Vagina (tissue), 2 donors: Measurements from ENCODE around the gene PTPRF.

Experiments used
- POLR2AphosphoS5 ChIP-seq, 2 donors: sonication (generic); formaldehyde crosslinking; IDR thresholded peaks; one replicate each; pipeline ENCODE4 v1.9.0; 2017; ENCODE audit warnings: antibody characterized with exemption in 2 of 2, mild to moderate bottlenecking in 2 of 2, low read depth in 1 of 2; ENCODE audit not compliant: insufficient read depth in 1 of 2
- TF ChIP-seq, protein P1 (sequence below), 3 experiments: fragments of 450-650 bp in 2 of 3; fragments of 200-600 bp in 1 of 3; sonication (generic) in 1 of 3; IDR thresholded peaks; one replicate each; pipeline ENCODE4 v1.5.1; 2017 to 2019; ENCODE audit warnings: antibody characterized with exemption in 3 of 3, mild to moderate bottlenecking in 2 of 3, moderate library complexity in 2 of 3

DNA sequence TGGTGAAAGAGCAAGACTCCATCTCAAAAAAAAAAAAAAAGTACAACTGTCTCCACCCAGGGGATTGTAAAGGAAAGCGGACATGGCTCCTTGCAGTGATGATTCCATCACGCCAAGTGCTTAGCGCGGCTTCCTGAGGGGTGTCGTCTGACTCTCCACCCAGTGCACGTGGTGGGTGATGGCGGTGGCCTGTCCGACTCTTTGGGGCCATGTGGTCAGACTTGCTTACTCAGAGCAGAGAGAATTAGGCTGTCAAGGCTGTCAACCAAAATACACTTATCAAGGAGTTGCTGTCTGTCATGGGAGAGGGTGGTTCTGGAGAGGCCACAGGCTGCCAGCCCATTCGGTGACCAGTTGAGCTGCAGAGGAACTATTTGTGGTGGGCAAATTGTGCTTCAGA is 49.4 kb downstream of the PTPRF start:
- TF ChIP-seq, protein P1, sequence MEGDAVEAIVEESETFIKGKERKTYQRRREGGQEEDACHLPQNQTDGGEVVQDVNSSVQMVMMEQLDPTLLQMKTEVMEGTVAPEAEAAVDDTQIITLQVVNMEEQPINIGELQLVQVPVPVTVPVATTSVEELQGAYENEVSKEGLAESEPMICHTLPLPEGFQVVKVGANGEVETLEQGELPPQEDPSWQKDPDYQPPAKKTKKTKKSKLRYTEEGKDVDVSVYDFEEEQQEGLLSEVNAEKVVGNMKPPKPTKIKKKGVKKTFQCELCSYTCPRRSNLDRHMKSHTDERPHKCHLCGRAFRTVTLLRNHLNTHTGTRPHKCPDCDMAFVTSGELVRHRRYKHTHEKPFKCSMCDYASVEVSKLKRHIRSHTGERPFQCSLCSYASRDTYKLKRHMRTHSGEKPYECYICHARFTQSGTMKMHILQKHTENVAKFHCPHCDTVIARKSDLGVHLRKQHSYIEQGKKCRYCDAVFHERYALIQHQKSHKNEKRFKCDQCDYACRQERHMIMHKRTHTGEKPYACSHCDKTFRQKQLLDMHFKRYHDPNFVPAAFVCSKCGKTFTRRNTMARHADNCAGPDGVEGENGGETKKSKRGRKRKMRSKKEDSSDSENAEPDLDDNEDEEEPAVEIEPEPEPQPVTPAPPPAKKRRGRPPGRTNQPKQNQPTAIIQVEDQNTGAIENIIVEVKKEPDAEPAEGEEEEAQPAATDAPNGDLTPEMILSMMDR (IDR thresholded peaks at IDR 0.05), result no peak
- no peak for TF ChIP-seq POLR2AphosphoS5 (IDR thresholded peaks at IDR 0.05; ENCODE audit: insufficient read depth in 1 of 2, low read depth in 1 of 2)
